GM23338 (cell line): ENCODE data around the gene GNAT1. TPM values are rescaled to one million over a fixed set of nuclear protein-coding genes. Genes with fewer than 3 reads are reported as not detected.

ENCODE experiments used
- ATAC-seq: fragments of 200-7000 bp; cut with Tn5 transposase; 3 replicates; pipeline ENCODE4 v1.9.1; 2020
- DNase-seq: peaks from one replicate; pipeline ENCODE4 v3.0.0-alpha.2; 2015; ENCODE audit warnings: low spot score
- H2AFZ ChIP-seq: fragments of 200-600 bp; sonication (generic); 2 replicates; pipeline ENCODE4 v1.8.0; 2016; ENCODE audit warnings: antibody characterized with exemption, mild to moderate bottlenecking, moderate library complexity
- H3F3A ChIP-seq: fragments of 200-600 bp; sonication (generic); replicated peaks from 2 replicates; pipeline ENCODE4 v1.8.0; 2017; ENCODE audit warnings: antibody characterized with exemption, mixed run types, low read depth
- H3K27ac ChIP-seq: fragments of 200-600 bp; sonication (generic); 2 replicates; pipeline ENCODE4 v1.6.1; 2016; ENCODE audit warnings: low read depth
- H3K27me3 ChIP-seq: fragments of 200-600 bp; sonication (generic); 2 replicates; pipeline ENCODE4 v1.8.0; 2016; ENCODE audit warnings: mild to moderate bottlenecking, mixed run types, moderate library complexity; ENCODE audit not compliant: insufficient read depth
- H3K36me3 ChIP-seq: fragments of 200-600 bp; sonication (generic); 2 replicates; pipeline ENCODE4 v1.8.0; 2016; ENCODE audit warnings: mild to moderate bottlenecking; ENCODE audit not compliant: insufficient read depth
- H3K4me1 ChIP-seq: fragments of 200-600 bp; sonication (generic); 2 replicates; pipeline ENCODE4 v1.8.0; 2016; ENCODE audit warnings: mild to moderate bottlenecking, moderate library complexity; ENCODE audit not compliant: insufficient read depth
- H3K4me2 ChIP-seq: fragments of 200-600 bp; sonication (generic); 2 replicates; pipeline ENCODE4 v1.7.1; 2017; ENCODE audit warnings: mixed run types
- H3K4me3 ChIP-seq: fragments of 200-600 bp; sonication (generic); 2 replicates; pipeline ENCODE4 v1.6.1; 2016; ENCODE audit warnings: mixed run types
- H3K79me2 ChIP-seq: fragments of 200-600 bp; sonication (generic); replicated peaks from 2 replicates; pipeline ENCODE4 v1.8.0; 2017; ENCODE audit warnings: mild to moderate bottlenecking; ENCODE audit not compliant: insufficient read depth
- H3K9me2 ChIP-seq: fragments of 200-600 bp; sonication (generic); 2 replicates; pipeline ENCODE4 v1.8.0; 2017; ENCODE audit not compliant: insufficient read depth
- H4K20me1 ChIP-seq: fragments of 200-600 bp; sonication (generic); replicated peaks from 2 replicates; pipeline ENCODE4 v1.8.0; 2017; ENCODE audit warnings: mild to moderate bottlenecking; ENCODE audit not compliant: insufficient read depth
- H3K27ac Mint-ChIP-seq: 2 replicates; pipeline ENCODE4 v1.8.0; 2020; ENCODE audit warnings: inconsistent platforms, mild to moderate bottlenecking, moderate library complexity, mixed read lengths
- H3K27me3 Mint-ChIP-seq: 3 replicates; pipeline ENCODE4 v1.8.0; 2022; ENCODE audit warnings: low read depth, mild to moderate bottlenecking, moderate library complexity, mixed read lengths, inconsistent platforms; ENCODE audit not compliant: insufficient read depth, poor library complexity
- H3K36me3 Mint-ChIP-seq: 3 replicates; pipeline ENCODE4 v1.8.0; 2021; ENCODE audit warnings: low read depth, mild to moderate bottlenecking, inconsistent platforms, moderate library complexity, mixed read lengths
- H3K4me1 Mint-ChIP-seq: 3 replicates; pipeline ENCODE4 v1.8.0; 2020; ENCODE audit warnings: mild to moderate bottlenecking, inconsistent platforms, mixed read lengths
- H3K4me3 Mint-ChIP-seq: 3 replicates; pipeline ENCODE4 v1.8.0; 2021; ENCODE audit warnings: moderate library complexity, mild to moderate bottlenecking, inconsistent platforms, mixed read lengths
- H3K9me3 Mint-ChIP-seq: 3 replicates; pipeline ENCODE4 v1.8.0; 2020; ENCODE audit warnings: moderate library complexity, mild to moderate bottlenecking, inconsistent platforms, mixed read lengths
- CREB1 ChIP-seq: fragments of 250-450 bp; sonication (Bioruptor Pico); IDR thresholded peaks from 2 replicates; pipeline ENCODE4 v1.5.0; 2020; ENCODE audit warnings: low read depth, mild to moderate bottlenecking, moderate library complexity
- CTCF ChIP-seq, 2 experiments: fragments of 200-600 bp in 1 of 2; sonication (generic) in 1 of 2; conservative IDR thresholded peaks; 2 replicates each; pipeline versions ENCODE4 v1.5.1 to v1.6.1; 2016 to 2017; ENCODE audit warnings: antibody characterized with exemption in 2 of 2, low read depth in 2 of 2, mild to moderate bottlenecking in 2 of 2, moderate library complexity in 1 of 2
- EZH2 ChIP-seq: fragments of 200-600 bp; sonication (generic); IDR thresholded peaks from one replicate; pipeline ENCODE4 v1.8.0; 2017; ENCODE audit warnings: antibody characterized with exemption, mild to moderate bottlenecking, low read depth; ENCODE audit not compliant: unreplicated experiment
- EZH2phosphoT487 ChIP-seq: fragments of 200-600 bp; sonication (generic); IDR thresholded peaks from one replicate; pipeline ENCODE4 v1.8.1; 2018; ENCODE audit warnings: antibody characterized with exemption; ENCODE audit not compliant: unreplicated experiment
- NANOG ChIP-seq: IDR thresholded peaks from 2 replicates; pipeline ENCODE4 v1.6.1; 2016; ENCODE audit warnings: antibody characterized with exemption, borderline replicate concordance
- REST ChIP-seq: IDR thresholded peaks from one replicate; pipeline ENCODE4 v1.6.1; 2018; ENCODE audit warnings: antibody characterized with exemption; ENCODE audit not compliant: unreplicated experiment
- STAT1 ChIP-seq: IDR thresholded peaks from one replicate; pipeline ENCODE4 v1.6.1; 2016; ENCODE audit warnings: antibody characterized with exemption; ENCODE audit not compliant: unreplicated experiment
- ZNF114 ChIP-seq: fragments of 250-450 bp; sonication (Bioruptor Pico); IDR thresholded peaks from 2 replicates; pipeline ENCODE4 v1.5.0; 2020; ENCODE audit warnings: mild to moderate bottlenecking, moderate library complexity
- ZNF331 ChIP-seq: fragments of 250-450 bp; sonication (Bioruptor Pico); IDR thresholded peaks from 2 replicates; pipeline ENCODE4 v1.5.0; 2020; ENCODE audit warnings: low read depth, mild to moderate bottlenecking, moderate library complexity
- polyA plus RNA-seq: library from polyadenylated mRNA; unstranded; fragments of >200 nt; fragmentation: Nextera tagmentation; extraction: Ambion mirVana; gene quantifications from 2 replicates; pipeline ENCODE4 v1.2.1, GENCODE V29; 2016
- total RNA-seq: library from RNA; depleted of rRNA; stranded (reverse); fragments of >200 nt; shearing (Covaris generic); gene quantifications from 2 replicates; pipeline ENCODE4 v1.2.3, GENCODE V29; 2014

Gene GNAT1
- total and polyA plus RNA-seq, 2 experiments from 2014 or later = not detected

GRCh38 chr3:50232303-50232702 lies 40.9 kb downstream of the GNAT1 start (continued):
- TF ChIP-seq ZNF114 (CRISPR knock-in tag) (no peak), NANOG (no peak), ZNF331 (CRISPR knock-in tag) (no peak), REST (no peak), EZH2phosphoT487 (no peak), EZH2 (no peak), CREB1 (CRISPR knock-in tag) (no peak)

GRCh38 chr3:50233176-50233575 lies 41.8 kb downstream of the GNAT1 start:
- Mint-ChIP-seq H3K36me3 (no peaks in the 10 kb centered on the region), H3K27me3 (peaks cover 18% of the 10 kb centered on the region), H3K4me1 (peaks cover 34% of the 10 kb centered on the region), H3K27ac (no peak overlapping the region), H3K4me3 (no peak overlapping the region), H3K9me3 (no peaks in the 10 kb centered on the region)
- Histone ChIP-seq H3K4me3 (no peak overlapping the region), H3K4me2 (no peak overlapping the region), H4K20me1 (peaks cover 13% of the 10 kb centered on the region; the same call in 1 of the 2 replicates), H3K79me2 (peaks cover 27% of the 10 kb centered on the region), H3K36me3 (no peaks in the 10 kb centered on the region), H3K9me2 (no peaks in the 10 kb centered on the region), H3K27me3 (no peaks in the 10 kb centered on the region), H3F3A (peaks cover 25% of the 10 kb centered on the region), H2AFZ (no peak overlapping the region), H3K4me1 (peaks cover 23% of the 10 kb centered on the region), H3K27ac (no peak overlapping the region)
- ATAC-seq = no peak
- DNase-seq = no peak
- TF ChIP-seq CTCF (conservative IDR thresholded peaks at IDR 0.05; ENCODE audit: low read depth in 2 of 2) (no peak), ZNF114 (CRISPR knock-in tag) (no peak), STAT1 (no peak)
